ENCODE results near the gene PADI4.

The PADI4 gene

GRCh38 chr1:17352419-17352909, 44.5 kb downstream of the PADI4 start:
- DNase-seq = no peak

GRCh38 chr1:17355898-17356297, 47.9 kb downstream of the PADI4 start:
- no peak for DNase-seq

GRCh38 chr1:17356387-17357026, 48.5 kb downstream of the PADI4 start:
- no peak for DNase-seq

GRCh38 chr1:17358557-17358956, 50.6 kb downstream of the PADI4 start:
- DNase-seq = no peak

GRCh38 chr1:17359031-17359430, 51.0 kb downstream of the PADI4 start:
- no peak for DNase-seq

- no peak for DNase-seq
These were observed 51.8 kb downstream of the PADI4 start for GRCh38 chr1:17359808-17360207.

GRCh38 chr1:17360272-17360956, 52.4 kb downstream of the PADI4 start:
- no peak for DNase-seq

- no peak for DNase-seq
These were observed 53.7 kb downstream of the PADI4 start for GRCh38 chr1:17361687-17362086.

GRCh38 chr1:17363351-17363750, 55.4 kb downstream of the PADI4 start:
- no peak for DNase-seq

- DNase-seq = no peak
These were observed 55.8 kb downstream of the PADI4 start for GRCh38 chr1:17363771-17364170.

- DNase-seq = no peak
These were observed 57.3 kb downstream of the PADI4 start for GRCh38 chr1:17365293-17365692.

GRCh38 chr1:17369466-17369865, 61.5 kb downstream of the PADI4 start:
- DNase-seq = no peak

GRCh38 chr1:17370618-17371017, 62.6 kb downstream of the PADI4 start:
- DNase-seq = no peak

- no peak for DNase-seq
These were observed 63.9 kb downstream of the PADI4 start, which contains the start of gene PADI6 for GRCh38 chr1:17371896-17372295. PADI6 (plus strand) TSS chr1:17372196; CDS start chr1:17372246, 50 bp downstream.

- no peak for DNase-seq
These were observed 65.0 kb downstream of the PADI4 start for GRCh38 chr1:17372955-17373354.

GRCh38 chr1:17375651-17376050, 67.7 kb downstream of the PADI4 start:
- no peak for DNase-seq

- DNase-seq = no peak
These were observed 69.4 kb downstream of the PADI4 start for GRCh38 chr1:17377325-17377953.

- DNase-seq = no peak
These were observed 73.2 kb downstream of the PADI4 start for GRCh38 chr1:17381161-17381560.

GRCh38 chr1:17392199-17392740, 84.3 kb downstream of the PADI4 start:
- DNase-seq = no peak

GRCh38 chr1:17393230-17393629, 85.2 kb downstream of the PADI4 start:
- no peak for DNase-seq

GRCh38 chr1:17397910-17398695, 90.1 kb downstream of the PADI4 start:
- DNase-seq = no peak

- no peak for DNase-seq
These were observed 92.8 kb downstream of the PADI4 start for GRCh38 chr1:17400725-17401341.
